ENCODE results near the gene RAPGEF4. TPM values are rescaled to one million over a fixed set of nuclear protein-coding genes. Genes with fewer than 3 reads are reported as not detected.

Gene RAPGEF4
- total RNA-seq, 1 experiment from 2014 or later, result 0.59 TPM

GRCh38 chr2:172761306-172761705 lies 25.7 kb downstream of the RAPGEF4 start:
- Histone ChIP-seq H3K36me3 (ENCODE audit: control insufficient read depth in 1 of 2, insufficient read depth in 2 of 2, low read length in 2 of 2) (no peaks in the 10 kb centered on the region), H3K9me3 (ENCODE audit: control insufficient read depth in 1 of 2, insufficient read depth in 1 of 2, low read depth in 1 of 2, low read length in 2 of 2) (no peaks in the 10 kb centered on the region; a peak in 1 of 4 replicates), H2AFZ (ENCODE audit: low read depth, low read length, poor library complexity, severe bottlenecking) (no peak overlapping the region), H3K4me1 (ENCODE audit: control insufficient read depth in 1 of 2, insufficient read depth in 2 of 2, low read length in 2 of 2) (no peaks in the 10 kb centered on the region), H3K27ac (ENCODE audit: low read depth, low read length) (no peak overlapping the region), H3K4me3 (replicated peaks in 1 of 2; ENCODE audit: low read depth in 1 of 2, low read length in 2 of 2) (no peak overlapping the region), H3K79me2 (ENCODE audit: insufficient read depth, low read length) (no peaks in the 10 kb centered on the region), H3K9me2 (ENCODE audit: insufficient read depth) (no peaks in the 10 kb centered on the region), H3K9ac (ENCODE audit: low read length) (no peak overlapping the region), H4K20me1 (ENCODE audit: insufficient read depth) (no peaks in the 10 kb centered on the region), H3K4me2 (ENCODE audit: low read length) (no peak overlapping the region), H3K27me3 (ENCODE audit: insufficient read depth, low read length) (no peaks in the 10 kb centered on the region)
- POLR2A ChIA-PET, result no interaction called here
- CTCF ChIA-PET, result no interaction called here
- no TSS peak for BruUV-seq (replicated peaks)
- RAD21 ChIA-PET (ENCODE audit: low non-redundant PET in 1 of 2, low total read pairs in 2 of 2, uncharacterized antibody in 2 of 2, unreplicated experiment in 2 of 2), result no interaction called here
- intact Hi-C loops (cut with micrococcal nuclease), result no loop called here
- ATAC-seq (no peak), DNase-seq (ENCODE audit: low read depth, low spot score) (no peak)
- no peak for TF ChIP-seq ZBTB33 (IDR thresholded peaks at IDR 0.05; ENCODE audit: extremely low read depth, insufficient replicate concordance, low read length)
- TF ChIP-seq MAX (IDR thresholded peaks at IDR 0.05), result no peak
- no peak for TF ChIP-seq EZH2 (IDR thresholded peaks at IDR 0.05)
- no peak for TF ChIP-seq RAD21 (IDR thresholded peaks at IDR 0.05; ENCODE audit: low read depth)
- no peak for TF ChIP-seq YY1 (IDR thresholded peaks at IDR 0.05; ENCODE audit: extremely low read depth, insufficient replicate concordance, low read depth, low read length)
- no peak for TF ChIP-seq ELF1 (IDR thresholded peaks at IDR 0.05; ENCODE audit: borderline replicate concordance, low read depth)
- TF ChIP-seq ATF3 (IDR thresholded peaks at IDR 0.05), result no peak
- no peak for TF ChIP-seq CEBPB (IDR thresholded peaks at IDR 0.05; ENCODE audit: low read depth)
- no peak for TF ChIP-seq ZNF274 (IDR thresholded peaks at IDR 0.05; ENCODE audit: low read depth, low read length)
- no peak for TF ChIP-seq SP1 (IDR thresholded peaks at IDR 0.05; ENCODE audit: low read depth)
- TF ChIP-seq CTCF (IDR thresholded peaks at IDR 0.05 in 2 of 3, conservative IDR thresholded peaks at IDR 0.05 in 1 of 3; ENCODE audit: borderline replicate concordance in 1 of 3, insufficient read depth in 1 of 3, low read depth in 2 of 3, low read length in 2 of 3), result no peak
- TF ChIP-seq REST (IDR thresholded peaks at IDR 0.05; ENCODE audit: low read depth), result no peak
- TF ChIP-seq TCF7L2 (IDR thresholded peaks at IDR 0.05; ENCODE audit: borderline replicate concordance, extremely low read depth, insufficient read depth, insufficient read length), result no peak
- no peak for TF ChIP-seq CBX3 (IDR thresholded peaks at IDR 0.05; ENCODE audit: low read depth)
- TF ChIP-seq SIN3A (IDR thresholded peaks at IDR 0.05; ENCODE audit: low read depth), result no peak
- no peak for TF ChIP-seq POLR2AphosphoS5 (IDR thresholded peaks at IDR 0.05; ENCODE audit: low read depth, low read length)
- no peak for TF ChIP-seq ZFX (IDR thresholded peaks at IDR 0.05)
- no peak for TF ChIP-seq JUND (IDR thresholded peaks at IDR 0.05)
- no peak for TF ChIP-seq SRF (IDR thresholded peaks at IDR 0.05; ENCODE audit: low read depth)
- TF ChIP-seq POLR2A (IDR thresholded peaks at IDR 0.05; ENCODE audit: borderline replicate concordance, extremely low read depth, insufficient read depth, insufficient read length), result no peak
